Activated CD4-positive, alpha-beta T cell treated with anti-CD3 and anti-CD28 coated beads for 1 hour (primary cell): ENCODE measurements around the gene TMTC2.
"Not testable (repeated sequence)": the region's sequence is repeated elsewhere in the genome, so short reads cannot be mapped to it uniquely, and the experiment has no call there.

Experiments used
- DNase-seq: peaks from one replicate; pipeline ENCODE4 v3.0.0-alpha.2; 2020

TMTC2 gene

GRCh38 chr12:83092129-83092528 lies 405.4 kb downstream of the TMTC2 start:
- DNase-seq = no peak

- DNase-seq = no peak
Measured at GRCh38 chr12:83092606-83093005, 405.9 kb downstream of the TMTC2 start.

- DNase-seq = no peak
Measured at GRCh38 chr12:83093426-83093825, 406.7 kb downstream of the TMTC2 start.

- DNase-seq = no peak
Measured at GRCh38 chr12:83097643-83098342, 411.1 kb downstream of the TMTC2 start.

- DNase-seq = no peak
Measured at GRCh38 chr12:83099436-83099835, 412.7 kb downstream of the TMTC2 start.

GRCh38 chr12:83102499-83102898 lies 415.8 kb downstream of the TMTC2 start:
- DNase-seq = no peak

- DNase-seq = no peak
Measured at GRCh38 chr12:83106873-83107272, 420.2 kb downstream of the TMTC2 start.

GRCh38 chr12:83110424-83110823 lies 423.7 kb downstream of the TMTC2 start:
- no peak for DNase-seq

GRCh38 chr12:83113945-83114344 lies 427.2 kb downstream of the TMTC2 start:
- no peak for DNase-seq

GRCh38 chr12:83114966-83115365 lies 428.3 kb downstream of the TMTC2 start:
- DNase-seq = no peak

GRCh38 chr12:83117926-83118325 lies 431.2 kb downstream of the TMTC2 start:
- DNase-seq = not testable (repeated sequence)

GRCh38 chr12:83121897-83122622 lies 435.4 kb downstream of the TMTC2 start:
- no peak for DNase-seq

- no peak for DNase-seq
Measured at GRCh38 chr12:83122623-83122934, 435.9 kb downstream of the TMTC2 start.

GRCh38 chr12:83123039-83123438 lies 436.3 kb downstream of the TMTC2 start:
- no peak for DNase-seq

GRCh38 chr12:83128540-83128939 lies 441.8 kb downstream of the TMTC2 start:
- no peak for DNase-seq

- DNase-seq = no peak
Measured at GRCh38 chr12:83130178-83130577, 443.5 kb downstream of the TMTC2 start.

- no peak for DNase-seq
Measured at GRCh38 chr12:83132360-83132759, 445.7 kb downstream of the TMTC2 start.

- DNase-seq = no peak
Measured at GRCh38 chr12:83136411-83136810, 449.7 kb downstream of the TMTC2 start.

GRCh38 chr12:83140135-83140534 lies 453.4 kb downstream of the TMTC2 start:
- no peak for DNase-seq

- no peak for DNase-seq
Measured at GRCh38 chr12:83141460-83141994, 454.8 kb downstream of the TMTC2 start.

GRCh38 chr12:83142914-83143313 lies 456.2 kb downstream of the TMTC2 start:
- DNase-seq = no peak

GRCh38 chr12:83143950-83144349 lies 457.2 kb downstream of the TMTC2 start:
- DNase-seq = no peak

- DNase-seq = no peak
Measured at GRCh38 chr12:83145325-83145840, 458.7 kb downstream of the TMTC2 start.

GRCh38 chr12:83147341-83147740 lies 460.6 kb downstream of the TMTC2 start:
- no peak for DNase-seq
